AG04450 (cell line): ENCODE measurements around the gene A4GNT. TPM values are rescaled to one million over a fixed set of nuclear protein-coding genes. Genes with fewer than 3 reads are reported as not detected.
"Not testable (repeated sequence)": the region's sequence is repeated elsewhere in the genome, so short reads cannot be mapped to it uniquely, and the experiment has no call there.

Source experiments
- CTCF ChIA-PET: fragments of 300-600, 350-600 bp; formaldehyde crosslinking; extraction: SDS; loops from one replicate; lab custom pipeline; 2022; ENCODE audit warnings: antibody characterized with exemption, inconsistent platforms; lab: Charles Lee
- POLR2A ChIA-PET: fragments of 350-600 bp; formaldehyde crosslinking; extraction: SDS; loops from one replicate; lab custom pipeline; 2021; ENCODE audit warnings: antibody characterized with exemption, inconsistent platforms; lab: Yijun Ruan, JAX
- DNase-seq: peaks from one replicate; pipeline ENCODE4 v3.0.0-alpha.2; 2011; ENCODE audit warnings: low read depth, low spot score
- H3K27ac ChIP-seq: one replicate; pipeline ENCODE4 v1.5.1; 2012; ENCODE audit warnings: low read depth, low read length, control low read depth
- H3K27me3 ChIP-seq: one replicate; pipeline ENCODE4 v1.6.0; 2012; ENCODE audit warnings: low read length; ENCODE audit not compliant: control insufficient read depth, insufficient read depth
- H3K4me3 ChIP-seq: 2 replicates; pipeline ENCODE4 v1.5.1; 2011; ENCODE audit warnings: mild to moderate bottlenecking, low read depth, low read length, control low read depth
- H3K9me3 ChIP-seq: 2 replicates; pipeline ENCODE4 v1.5.1; 2012; ENCODE audit warnings: low read length; ENCODE audit not compliant: control insufficient read depth, insufficient read depth
- polyA plus RNA-seq: library from polyadenylated mRNA; depleted of rRNA; stranded (reverse); fragments of >200 nt; gene quantifications from 2 replicates; pipeline ENCODE4 v1.2.3, GENCODE V29; 2011
- TF ChIP-seq, protein P1 (sequence below): IDR thresholded peaks from 2 replicates; pipeline ENCODE4 v1.5.1; 2011; ENCODE audit warnings: low read depth, low read length, control low read depth, inconsistent platforms

Gene A4GNT
- polyA plus RNA-seq, 1 experiment: not detected

DNA sequence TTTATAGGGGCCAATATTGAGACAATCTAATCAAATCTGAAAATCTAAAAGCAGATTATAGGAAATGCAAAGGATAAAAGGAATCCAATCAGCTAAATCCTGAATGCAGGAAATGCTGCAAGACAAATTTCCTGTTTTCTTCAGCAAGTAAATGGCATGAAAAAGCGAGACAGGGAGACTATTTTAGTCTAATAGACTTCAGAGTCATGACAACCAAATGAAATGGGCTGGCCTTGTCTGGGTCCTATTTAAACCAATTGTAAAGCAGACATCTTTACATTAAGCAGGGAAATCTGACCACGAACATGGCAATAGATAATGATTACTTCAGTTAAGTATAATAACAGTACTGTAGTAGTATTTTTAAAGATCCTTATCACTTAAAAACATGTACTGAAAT, 40.4 kb upstream of the A4GNT start:
- H3K9me3 ChIP-seq: no peaks in the 10 kb centered on the region; the same call in 1 of the 2 replicates
- no peak overlapping the region for H3K4me3 ChIP-seq
- TF ChIP-seq, protein P1, sequence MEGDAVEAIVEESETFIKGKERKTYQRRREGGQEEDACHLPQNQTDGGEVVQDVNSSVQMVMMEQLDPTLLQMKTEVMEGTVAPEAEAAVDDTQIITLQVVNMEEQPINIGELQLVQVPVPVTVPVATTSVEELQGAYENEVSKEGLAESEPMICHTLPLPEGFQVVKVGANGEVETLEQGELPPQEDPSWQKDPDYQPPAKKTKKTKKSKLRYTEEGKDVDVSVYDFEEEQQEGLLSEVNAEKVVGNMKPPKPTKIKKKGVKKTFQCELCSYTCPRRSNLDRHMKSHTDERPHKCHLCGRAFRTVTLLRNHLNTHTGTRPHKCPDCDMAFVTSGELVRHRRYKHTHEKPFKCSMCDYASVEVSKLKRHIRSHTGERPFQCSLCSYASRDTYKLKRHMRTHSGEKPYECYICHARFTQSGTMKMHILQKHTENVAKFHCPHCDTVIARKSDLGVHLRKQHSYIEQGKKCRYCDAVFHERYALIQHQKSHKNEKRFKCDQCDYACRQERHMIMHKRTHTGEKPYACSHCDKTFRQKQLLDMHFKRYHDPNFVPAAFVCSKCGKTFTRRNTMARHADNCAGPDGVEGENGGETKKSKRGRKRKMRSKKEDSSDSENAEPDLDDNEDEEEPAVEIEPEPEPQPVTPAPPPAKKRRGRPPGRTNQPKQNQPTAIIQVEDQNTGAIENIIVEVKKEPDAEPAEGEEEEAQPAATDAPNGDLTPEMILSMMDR: no peak
- ChIA-PET CTCF (interaction anchor here (1.4 to 1.5 kb wide), 2 partner anchors 53 to 103 kb away, joined by 4 to 5 read pairs; no protein-coding TSS in a partner anchor), POLR2A (no interaction called here)
- H3K27ac ChIP-seq: no peak overlapping the region
- DNase-seq: no peak
- H3K27me3 ChIP-seq: no peaks in the 10 kb centered on the region

DNA sequence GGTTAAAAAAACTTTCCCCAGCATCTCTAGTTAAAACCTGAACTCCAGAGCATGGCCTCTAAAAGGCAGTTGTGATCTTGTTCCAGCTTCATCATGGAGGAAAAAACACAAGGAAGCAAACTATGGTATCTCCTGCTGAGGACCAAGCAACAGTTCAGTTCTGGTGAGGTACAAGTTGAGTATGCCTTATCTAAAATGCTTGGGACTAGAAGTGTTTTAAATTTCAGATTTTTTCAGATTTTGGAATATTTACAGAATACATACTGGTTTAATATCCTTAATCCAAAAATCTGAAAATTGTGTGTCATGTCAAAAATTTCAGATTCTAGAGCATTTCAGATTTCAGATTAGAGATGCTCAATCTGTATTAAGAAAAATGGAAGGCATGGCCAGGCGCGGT, 32.9 kb upstream of the A4GNT start:
- no peak for DNase-seq
- CTCF ChIA-PET: no interaction called here
- H3K9me3 ChIP-seq: no peaks in the 10 kb centered on the region

DNA sequence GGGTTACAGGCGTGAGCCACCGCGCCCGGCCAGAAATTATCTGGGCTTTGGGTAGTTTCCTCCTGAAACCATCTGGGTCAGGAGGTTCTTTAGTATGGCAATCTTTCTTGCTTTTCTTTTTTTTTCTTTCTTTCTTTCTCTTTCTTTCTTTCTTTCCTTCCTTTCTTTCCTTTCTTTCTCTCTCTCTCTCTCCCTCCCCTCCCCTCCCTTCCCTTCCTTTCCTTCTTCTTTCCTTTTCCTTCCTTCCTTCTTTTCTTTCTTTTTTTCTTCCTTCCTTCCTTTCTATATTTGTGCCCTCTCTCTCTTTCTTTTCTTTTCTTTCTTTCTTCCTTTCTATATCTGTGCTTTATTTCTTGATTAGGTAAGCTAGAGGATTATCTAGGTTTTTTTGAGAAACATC, 25.6 kb upstream of the A4GNT start:
- Histone ChIP-seq H3K27me3 (no peaks in the 10 kb centered on the region), H3K4me3 (no peak overlapping the region), H3K27ac (no peak overlapping the region), H3K9me3 (no peaks in the 10 kb centered on the region)
- CTCF ChIA-PET: interaction anchor here (0.6 to 1.5 kb wide), 3 partner anchors 30 to 51 kb away, joined by 3 to 4 read pairs (median 4); no protein-coding TSS in a partner anchor
- POLR2A ChIA-PET: no interaction called here
- TF ChIP-seq, protein P1: no peak
- DNase-seq: no peak

More for the DNA sequence above, 32.9 kb upstream of the A4GNT start:
- no peak overlapping the region for H3K27ac ChIP-seq
- TF ChIP-seq, protein P1: no peak
- H3K27me3 ChIP-seq: no peaks in the 10 kb centered on the region
- POLR2A ChIA-PET: no interaction called here
- H3K4me3 ChIP-seq: no peak overlapping the region

GRCh38 chr3:138154534-138154933, 22.3 kb upstream of the A4GNT start:
- Histone ChIP-seq H3K9me3 (no peaks in the 10 kb centered on the region), H3K27me3 (peaks cover 3% of the 10 kb centered on the region), H3K27ac (no peak overlapping the region), H3K4me3 (no peak overlapping the region)
- ChIA-PET POLR2A (no interaction called here), CTCF (interaction anchor here (0.7 kb wide), 1 partner anchor 115 kb away, joined by 7 read pairs; no protein-coding TSS in a partner anchor)
- DNase-seq: no peak
- TF ChIP-seq, protein P1: no peak

- TF ChIP-seq, protein P1: no peak
- no peaks in the 10 kb centered on the region for H3K9me3 ChIP-seq
- H3K27me3 ChIP-seq: peaks cover 3% of the 10 kb centered on the region
- no peak overlapping the region for H3K27ac ChIP-seq
- H3K4me3 ChIP-seq: no peak overlapping the region
- ChIA-PET CTCF (no interaction called here), POLR2A (no interaction called here)
- DNase-seq: no peak
Observed at GRCh38 chr3:138148503-138148902, 16.3 kb upstream of the A4GNT start.

DNA sequence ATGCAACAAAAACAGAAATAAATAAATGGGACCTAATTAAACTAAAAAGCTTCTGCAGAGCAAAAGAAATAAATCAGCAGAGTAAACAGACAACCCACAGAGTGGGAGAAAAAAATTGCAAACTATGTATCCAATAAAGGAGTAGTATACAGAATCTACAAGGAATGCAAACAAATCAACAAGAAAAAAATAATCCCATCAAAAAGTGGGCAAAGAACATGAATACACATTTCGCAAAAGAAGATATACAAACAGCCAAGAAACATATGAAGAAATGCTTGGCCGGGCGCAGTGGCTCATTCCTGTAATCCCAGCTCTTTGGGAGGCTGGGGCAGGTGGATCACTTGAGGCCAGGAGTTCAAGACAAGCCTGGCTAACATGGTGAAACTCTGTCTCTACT, 10.0 kb upstream of the A4GNT start:
- POLR2A ChIA-PET, H3K4me3 ChIP-seq, DNase-seq, CTCF ChIA-PET, H3K27ac ChIP-seq, H3K9me3 ChIP-seq, H3K27me3 ChIP-seq: not testable (repeated sequence)
